H1 (cell line): ENCODE results near the gene ARMC9. TPM values are rescaled to one million over a fixed set of nuclear protein-coding genes. Genes with fewer than 3 reads are reported as not detected.

Experiments used
- ATF3 ChIP-seq: IDR thresholded peaks from 2 replicates; pipeline ENCODE4 v1.6.1; 2011; ENCODE audit warnings: low read depth, mild to moderate bottlenecking, low read length; ENCODE audit not compliant: insufficient read depth
- CBX5 ChIP-seq: fragments of 300-800, 300-1000 bp; sonication (generic); IDR thresholded peaks from 2 replicates; pipeline ENCODE4 v1.7.1; 2016; ENCODE audit warnings: antibody characterized with exemption, low read length, low read depth
- CREB1 ChIP-seq: IDR thresholded peaks from 2 replicates; pipeline ENCODE4 v1.6.1; 2012; ENCODE audit warnings: inconsistent platforms
- MAX ChIP-seq: IDR thresholded peaks from 2 replicates; pipeline ENCODE4 v1.6.1; 2012; ENCODE audit warnings: inconsistent platforms
- NANOG ChIP-seq: IDR thresholded peaks from 2 replicates; pipeline ENCODE4 v1.6.1; 2011; ENCODE audit warnings: low read length, low read depth, mild to moderate bottlenecking, inconsistent platforms; ENCODE audit not compliant: insufficient read depth, poor library complexity, severe bottlenecking
- RAD21 ChIP-seq, 2 experiments: IDR thresholded peaks in 1 of 2; conservative IDR thresholded peaks in 1 of 2; 2 replicates each; pipeline ENCODE4 v1.6.1; 2011; ENCODE audit warnings: low read depth in 2 of 2, low read length in 2 of 2, improper control_type of control experiment in 1 of 2, inconsistent platforms in 1 of 2, mild to moderate bottlenecking in 1 of 2, moderate library complexity in 1 of 2
- SAP30 ChIP-seq: fragments of 300-600 bp; sonication (generic); IDR thresholded peaks from 2 replicates; pipeline ENCODE4 v1.7.1; 2012; ENCODE audit warnings: low read length, moderate library complexity, mild to moderate bottlenecking, inconsistent platforms; ENCODE audit not compliant: insufficient read depth, insufficient replicate concordance
- SP4 ChIP-seq: IDR thresholded peaks from 2 replicates; pipeline ENCODE4 v1.6.1; 2012; ENCODE audit warnings: low read length, inconsistent platforms
- TCF12 ChIP-seq: IDR thresholded peaks from 2 replicates; pipeline ENCODE4 v1.6.1; 2011; ENCODE audit warnings: low read depth, mild to moderate bottlenecking, low read length
- polyA plus RNA-seq, 7 experiments: library from polyadenylated mRNA; depleted of rRNA in 3 of 7; stranded (reverse) in 5 of 7; unstranded in 2 of 7; fragments of >200 nt in 5 of 7; fragments of 200-250 nt in 2 of 7; gene quantifications; 1 replicate in 5 of 7; 2 replicates in 1 of 7; 4 replicates in 1 of 7; pipeline versions ENCODE4 v1.2.1 to v1.2.3, GENCODE V29; 2011 to 2013; ENCODE audit warnings: missing spikeins in 2 of 7, mixed read lengths in 2 of 7
- total RNA-seq: library from RNA; stranded (reverse); fragmentation: NEBNext Ultra II Directional; extraction: Animal tissue kit (Norgen Biotek cat#: 25700); gene quantifications from 2 replicates; pipeline ENCODE4 v1.2.1, GENCODE V29; 2021

Gene ARMC9
- total and polyA plus RNA-seq, 2 of the 8 experiments (the other 6 are each of a cell fraction or from before 2014, with no cell fraction given): 23.2 to 36.1 TPM

GRCh38 chr2:231182513-231182899 is 15.9 kb upstream of the ARMC9 start (continued):
- TF ChIP-seq SP4: no peak
- TF ChIP-seq RAD21 (IDR thresholded peaks at IDR 0.05 in 1 of 2, conservative IDR thresholded peaks at IDR 0.05 in 1 of 2; ENCODE audit: low read depth in 2 of 2, low read length in 2 of 2): no peak
- TF ChIP-seq NANOG: no peak
- no peak for TF ChIP-seq CREB1
- no peak for TF ChIP-seq TCF12
- no peak for TF ChIP-seq SAP30
- 0 out of 2 replicates have a peak, but pooled peaks have one; percentile 1 for TF ChIP-seq ATF3
- no peak for TF ChIP-seq MAX
- TF ChIP-seq CBX5: no peak
